ENCODE data around the gene BPIFB1. TPM values are rescaled to one million over a fixed set of nuclear protein-coding genes. Genes with fewer than 3 reads are reported as not detected.

BPIFB1 gene
- total RNA-seq, 2 donors from 2014 or later = 0.24 to 0.26 TPM

- peak; percentile 100 for TF ChIP-seq CTCF (conservative IDR thresholded peaks at IDR 0.05)
- Histone ChIP-seq H3K27ac (ENCODE audit: low read depth, low read length) (no peak overlapping the region), H3K9me3 (ENCODE audit: control insufficient read depth, low read length) (no peaks in the 10 kb centered on the region), H3K4me1 (ENCODE audit: control insufficient read depth, insufficient read depth, low read length) (no peaks in the 10 kb centered on the region), H3K9ac (ENCODE audit: extremely low read depth, low read length, poor library complexity, severe bottlenecking) (no peak overlapping the region), H3K4me3 (ENCODE audit: low read length) (no peak overlapping the region), H3K36me3 (ENCODE audit: control insufficient read depth, insufficient read depth, low read length) (no peaks in the 10 kb centered on the region), H3K27me3 (ENCODE audit: control insufficient read depth, insufficient read depth, low read length, poor library complexity, severe bottlenecking) (peaks cover 29% of the 10 kb centered on the region)
- no peak overlapping the region for H3K27ac Mint-ChIP-seq
- peak; percentile 97 for DNase-seq
- peak overlapping the region; percentile 6 for H3K4me3 Mint-ChIP-seq
- H3K9me3 Mint-ChIP-seq = no peaks in the 10 kb centered on the region
- WGBS, 2 experiments (ENCODE audit: insufficient coverage in 1 of 2, insufficient read length in 1 of 2) = 24 to 36% methylated on average over 6 to 24 of the region's 24 CpGs
- H3K36me3 Mint-ChIP-seq (ENCODE audit: low read depth) = no peaks in the 10 kb centered on the region
- H3K27me3 Mint-ChIP-seq (ENCODE audit: insufficient read depth) = peaks cover 36% of the 10 kb centered on the region
- peaks cover 2% of the 10 kb centered on the region for H3K4me1 Mint-ChIP-seq
Observed at GRCh38 chr20:33299111-33299603, 16.1 kb downstream of the BPIFB1 start.

GRCh38 chr20:33301192-33301930, 18.3 kb downstream of the BPIFB1 start:
- H3K4me3 ChIP-seq (ENCODE audit: low read length) = no peak overlapping the region
- H3K9me3 ChIP-seq (ENCODE audit: control insufficient read depth, low read length) = no peaks in the 10 kb centered on the region
- Mint-ChIP-seq H3K4me3 (no peak overlapping the region), H3K36me3 (ENCODE audit: low read depth) (no peaks in the 10 kb centered on the region), H3K4me1 (peaks cover 2% of the 10 kb centered on the region), H3K9me3 (no peaks in the 10 kb centered on the region), H3K27ac (no peak overlapping the region), H3K27me3 (ENCODE audit: insufficient read depth) (peaks cover 26% of the 10 kb centered on the region)
- H3K36me3 ChIP-seq (ENCODE audit: control insufficient read depth, insufficient read depth, low read length) = no peaks in the 10 kb centered on the region
- H3K27me3 ChIP-seq (ENCODE audit: control insufficient read depth, insufficient read depth, low read length, poor library complexity, severe bottlenecking) = peaks cover 26% of the 10 kb centered on the region
- no peak for DNase-seq
- no peaks in the 10 kb centered on the region for H3K4me1 ChIP-seq (ENCODE audit: control insufficient read depth, insufficient read depth, low read length)
- WGBS, 2 experiments (ENCODE audit: insufficient coverage in 1 of 2, insufficient read length in 1 of 2) = 87 to 93% methylated on average over 8 to 11 of the region's 11 CpGs
- H3K27ac ChIP-seq (ENCODE audit: low read depth, low read length) = no peak overlapping the region
- H3K9ac ChIP-seq (ENCODE audit: extremely low read depth, low read length, poor library complexity, severe bottlenecking) = no peak overlapping the region
- TF ChIP-seq CTCF (conservative IDR thresholded peaks at IDR 0.05) = no peak

GRCh38 chr20:33303595-33303994, 20.6 kb downstream of the BPIFB1 start:
- peaks cover 6% of the 10 kb centered on the region for H3K27me3 Mint-ChIP-seq (ENCODE audit: insufficient read depth)
- H3K27ac Mint-ChIP-seq = no peak overlapping the region
- Histone ChIP-seq H3K9ac (ENCODE audit: extremely low read depth, low read length, poor library complexity, severe bottlenecking) (no peak overlapping the region), H3K4me1 (ENCODE audit: control insufficient read depth, insufficient read depth, low read length) (no peaks in the 10 kb centered on the region), H3K27me3 (ENCODE audit: control insufficient read depth, insufficient read depth, low read length, poor library complexity, severe bottlenecking) (peaks cover 5% of the 10 kb centered on the region), H3K4me3 (ENCODE audit: low read length) (no peak overlapping the region), H3K9me3 (ENCODE audit: control insufficient read depth, low read length) (no peaks in the 10 kb centered on the region), H3K27ac (ENCODE audit: low read depth, low read length) (no peak overlapping the region), H3K36me3 (ENCODE audit: control insufficient read depth, insufficient read depth, low read length) (no peaks in the 10 kb centered on the region)
- H3K4me1 Mint-ChIP-seq = peaks cover 2% of the 10 kb centered on the region
- no peak for TF ChIP-seq CTCF (conservative IDR thresholded peaks at IDR 0.05)
- no peak overlapping the region for H3K4me3 Mint-ChIP-seq
- H3K36me3 Mint-ChIP-seq (ENCODE audit: low read depth) = no peaks in the 10 kb centered on the region
- 69 to 89% methylated on average over 2 to 6 of the region's 6 CpGs for WGBS, 2 experiments (ENCODE audit: insufficient coverage in 1 of 2, insufficient read length in 1 of 2)
- no peaks in the 10 kb centered on the region for H3K9me3 Mint-ChIP-seq
- no peak for DNase-seq
